Right lobe of liver (tissue), 6 donors: ENCODE measurements around the gene ARSA. TPM values are rescaled to one million over a fixed set of nuclear protein-coding genes. Genes with fewer than 3 reads are reported as not detected.
A peak's percentile ranks its signal among the peaks of the same experiment; 100 is the strongest.

Source experiments
- ATAC-seq, 4 donors: fragments of 200-7000 bp; cut with Tn5 transposase; one replicate each; pipeline ENCODE4 v1.9.1; 2020; ENCODE audit warnings: mild to moderate bottlenecking in 4 of 4, moderate library complexity in 4 of 4
- DNase-seq, 3 donors: peaks; one replicate each; pipeline ENCODE4 v3.0.0-alpha.2; 2020
- H3K27ac ChIP-seq, 3 donors: fragments of 200-600 bp; one replicate each; pipeline ENCODE4 v1.8.0; 2022
- H3K27me3 ChIP-seq, 2 donors: fragments of 200-600 bp; one replicate each; pipeline ENCODE4 v1.8.0; 2022
- H3K36me3 ChIP-seq, 4 donors: fragments of 200-600 bp; sonication (generic) in 1 of 4; one replicate each; pipeline versions ENCODE4 v1.5.1 to v1.8.0; 2017 to 2022; ENCODE audit warnings: control low read depth in 1 of 4
- H3K4me1 ChIP-seq, 4 donors: fragments of 200-600 bp; sonication (generic) in 1 of 4; one replicate each; pipeline versions ENCODE4 v1.5.1 to v1.8.0; 2017 to 2022; ENCODE audit warnings: control low read depth in 1 of 4
- H3K4me3 ChIP-seq, 3 donors: fragments of 200-600 bp; one replicate each; pipeline ENCODE4 v1.8.0; 2022
- H3K9me3 ChIP-seq, 4 donors: fragments of 200-600 bp; sonication (generic) in 1 of 4; one replicate each; pipeline versions ENCODE4 v1.5.1 to v1.8.0; 2017 to 2022; ENCODE audit warnings: control low read depth in 1 of 4
- POLR2A ChIP-seq: fragments of 450-650 bp; IDR thresholded peaks from one replicate; pipeline ENCODE4 v1.6.1; 2017; ENCODE audit warnings: antibody characterized with exemption, mild to moderate bottlenecking
- WGBS: methylation state at CpG from one replicate; pipeline ENCODE4 v1.1.6; 2018; ENCODE audit warnings: low coverage, low lambda C conversion rate; ENCODE audit not compliant: insufficient coverage; ENCODE audit errors: missing lambda C conversion rate; 5-methylcytosine and 5-hydroxymethylcytosine counted together
- intact Hi-C, 2 donors: fragments of 100-400 bp; cut with DNase I; formaldehyde crosslinking; loops; one replicate each; pipeline versions ENCODE4 v1.11.2 to v1.14.1; 2022
- total RNA-seq, 6 experiments: library from RNA; depleted of rRNA in 2 of 6; stranded (reverse); fragments of >200 nt in 2 of 6; fragmentation: NEBNext Ultra II Directional in 3 of 6; extraction: Animal tissue kit (Norgen Biotek cat#: 25700) in 3 of 6; gene quantifications; one replicate each; pipeline versions ENCODE4 v1.1.0 to v1.2.4, GENCODE V29; 2016 to 2023
- TF ChIP-seq, protein P1 (sequence below), 4 donors: fragments of 200-600 bp in 3 of 4; fragments of 450-650 bp in 1 of 4; IDR thresholded peaks; one replicate each; pipeline versions ENCODE4 v1.5.1 to v1.8.0; 2016 to 2022; ENCODE audit warnings: antibody characterized with exemption in 4 of 4, mild to moderate bottlenecking in 2 of 4
- donor health status: DM: no; HTN: yes; CAD: no.
- donor health status: DM: no; HTN: no; CAD: no.
- donor health status: DM: no; HTN: no; CAD: no.
- donor health status: DM: no; HTN: yes; CAD: no.
- donor health status: DM: no; HTN: yes; CAD: no.

ARSA gene
- total RNA-seq, 6 experiments from 2014 or later, result 20.8 to 47.3 (median 38.6) TPM

DNA sequence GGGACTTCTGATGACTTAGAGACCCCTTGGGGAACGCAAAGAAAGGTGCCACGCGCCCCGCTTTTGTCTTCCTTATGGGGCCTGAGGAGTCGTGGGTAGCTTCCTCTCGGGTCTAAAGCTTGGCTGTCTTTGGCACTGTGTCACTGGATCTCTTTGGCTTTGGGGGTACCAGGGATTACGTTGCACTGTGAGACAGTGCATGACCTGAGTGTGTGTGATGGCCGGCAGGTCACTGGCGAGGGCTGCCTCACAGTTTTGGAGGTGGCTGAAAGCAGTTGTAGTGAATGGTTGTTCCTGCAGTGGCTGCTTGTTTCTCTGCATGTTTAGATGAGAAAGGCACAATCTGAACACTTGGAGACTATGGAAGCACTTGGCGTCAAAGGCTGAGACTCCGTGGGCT, 5.8 kb upstream of the ARSA start:
- TF ChIP-seq POLR2A, result no peak
- TF ChIP-seq, protein P1, sequence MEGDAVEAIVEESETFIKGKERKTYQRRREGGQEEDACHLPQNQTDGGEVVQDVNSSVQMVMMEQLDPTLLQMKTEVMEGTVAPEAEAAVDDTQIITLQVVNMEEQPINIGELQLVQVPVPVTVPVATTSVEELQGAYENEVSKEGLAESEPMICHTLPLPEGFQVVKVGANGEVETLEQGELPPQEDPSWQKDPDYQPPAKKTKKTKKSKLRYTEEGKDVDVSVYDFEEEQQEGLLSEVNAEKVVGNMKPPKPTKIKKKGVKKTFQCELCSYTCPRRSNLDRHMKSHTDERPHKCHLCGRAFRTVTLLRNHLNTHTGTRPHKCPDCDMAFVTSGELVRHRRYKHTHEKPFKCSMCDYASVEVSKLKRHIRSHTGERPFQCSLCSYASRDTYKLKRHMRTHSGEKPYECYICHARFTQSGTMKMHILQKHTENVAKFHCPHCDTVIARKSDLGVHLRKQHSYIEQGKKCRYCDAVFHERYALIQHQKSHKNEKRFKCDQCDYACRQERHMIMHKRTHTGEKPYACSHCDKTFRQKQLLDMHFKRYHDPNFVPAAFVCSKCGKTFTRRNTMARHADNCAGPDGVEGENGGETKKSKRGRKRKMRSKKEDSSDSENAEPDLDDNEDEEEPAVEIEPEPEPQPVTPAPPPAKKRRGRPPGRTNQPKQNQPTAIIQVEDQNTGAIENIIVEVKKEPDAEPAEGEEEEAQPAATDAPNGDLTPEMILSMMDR (IDR thresholded peaks at IDR 0.05), result no peak
- DNase-seq (no peak), ATAC-seq (peak in 1 of 4 donors; percentile 19)
- no peaks in the 10 kb centered on the region for H3K9me3 ChIP-seq
- no peak overlapping the region for H3K27ac ChIP-seq
- WGBS, result 82% methylated on average over 9 of the region's 11 CpGs
- no peaks in the 10 kb centered on the region for H3K36me3 ChIP-seq
- no peaks in the 10 kb centered on the region for H3K27me3 ChIP-seq
- H3K4me3 ChIP-seq, result no peak overlapping the region
- H3K4me1 ChIP-seq, result no peaks in the 10 kb centered on the region
- intact Hi-C loops, result no loop called here

DNA sequence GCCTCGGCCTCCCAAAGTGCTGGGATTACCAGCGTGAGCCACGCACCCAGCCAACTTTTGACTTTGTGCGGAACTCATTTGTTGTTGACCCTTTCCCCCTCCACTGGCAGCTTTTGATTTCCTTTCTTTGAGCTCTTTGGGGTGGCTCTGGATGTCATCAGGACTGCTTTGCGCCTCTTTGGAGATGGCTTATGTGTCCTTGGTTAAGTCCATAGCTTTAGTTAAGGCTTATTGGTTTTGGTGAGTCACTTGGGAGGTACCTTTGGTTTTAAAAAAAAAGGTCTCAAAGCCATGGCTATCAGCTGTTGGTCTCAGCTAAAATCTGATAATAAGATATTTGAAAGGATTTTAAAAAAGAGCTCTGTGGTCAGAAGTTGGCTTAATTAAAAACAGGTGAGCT, 5.1 kb upstream of the ARSA start:
- Histone ChIP-seq H3K27me3 (no peaks in the 10 kb centered on the region), H3K36me3 (no peaks in the 10 kb centered on the region), H3K4me1 (no peaks in the 10 kb centered on the region), H3K9me3 (no peaks in the 10 kb centered on the region), H3K4me3 (no peak overlapping the region), H3K27ac (no peak overlapping the region)
- DNase-seq, result no peak
- ATAC-seq, result no peak
- TF ChIP-seq, protein P1 (IDR thresholded peaks at IDR 0.05), result no peak
- no peak for TF ChIP-seq POLR2A
- 90% methylated on average over 2 of the region's 5 CpGs for WGBS
- intact Hi-C loops, result no loop called here

DNA sequence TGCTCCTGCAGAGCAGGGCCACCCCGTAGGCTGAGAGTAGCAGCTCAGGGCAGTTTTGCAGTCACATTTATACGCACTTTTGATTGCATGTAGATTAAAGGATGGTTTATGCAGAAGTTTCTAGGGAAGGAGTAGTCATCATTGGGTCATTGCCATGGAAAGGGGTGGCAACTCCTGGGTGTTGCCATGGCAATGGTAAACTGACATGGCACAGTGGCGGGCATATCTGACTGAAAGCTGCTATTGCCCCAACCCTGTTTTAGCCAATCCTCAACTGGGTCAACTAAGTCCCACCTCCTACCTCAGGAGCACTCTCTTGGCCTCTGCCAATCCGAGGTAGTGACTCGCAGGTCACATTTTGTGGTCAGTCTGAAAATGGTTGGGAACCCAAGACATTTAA, 2.4 kb upstream of the ARSA start:
- 87% methylated on average over 3 of the region's 5 CpGs for WGBS
- intact Hi-C loops, result no loop called here
- no peak for TF ChIP-seq POLR2A
- TF ChIP-seq, protein P1 (IDR thresholded peaks at IDR 0.05), result no peak
- Histone ChIP-seq H3K27me3 (no peaks in the 10 kb centered on the region), H3K27ac (no peak overlapping the region), H3K36me3 (no peaks in the 10 kb centered on the region), H3K9me3 (no peaks in the 10 kb centered on the region), H3K4me3 (no peak overlapping the region), H3K4me1 (peaks cover 0 to 6% (median 0%) of the 10 kb centered on the region in 4 donors)
- DNase-seq (no peak), ATAC-seq (peak in 1 of 4 donors; percentile 4)

DNA sequence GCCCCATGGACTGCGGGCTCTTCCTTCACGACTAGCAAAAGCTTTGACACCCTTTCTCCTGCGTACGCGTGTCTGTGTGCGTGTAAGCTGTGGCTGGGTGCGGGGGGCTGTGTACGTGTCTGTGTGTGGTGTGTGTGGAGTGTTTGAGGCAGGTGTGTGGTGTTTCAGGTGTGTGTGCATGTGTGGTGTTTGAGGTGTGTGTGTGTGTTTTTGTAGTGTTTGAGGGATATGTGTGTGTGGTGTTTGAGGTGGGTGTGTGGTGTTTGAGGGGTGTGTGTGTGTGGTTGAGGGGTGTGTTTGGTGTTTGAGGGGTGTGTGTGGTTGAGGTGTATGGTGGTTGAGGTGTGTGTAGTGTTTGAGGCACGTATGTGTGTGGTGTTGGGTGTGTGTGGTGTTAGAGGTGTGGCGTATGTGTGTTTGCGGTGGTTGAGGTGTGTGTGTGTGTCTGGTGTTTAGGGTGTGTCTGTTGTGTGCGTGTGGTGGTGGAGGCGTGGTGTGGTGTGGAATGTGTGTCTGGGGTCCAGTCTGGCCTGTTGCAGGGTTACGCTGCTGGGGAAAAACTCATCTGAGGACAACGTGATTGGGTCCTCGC, 687 bp upstream of the ARSA start:
- H3K9me3 ChIP-seq, result no peaks in the 10 kb centered on the region
- DNase-seq (no peak), ATAC-seq (no peak)
- intact Hi-C loops, result loop anchor here in 1 of 2 donors (5.0 kb wide), 1 partner anchor 69 kb away; no protein-coding TSS in a partner anchor
- peaks cover 0 to 6% (median 0%) of the 10 kb centered on the region in 4 donors for H3K4me1 ChIP-seq
- peak overlapping the region; percentile 65 to 75 (median 67) for H3K27ac ChIP-seq
- TF ChIP-seq POLR2A, result peak; percentile 11
- TF ChIP-seq, protein P1 (IDR thresholded peaks at IDR 0.05), result no peak
- H3K36me3 ChIP-seq, result no peaks in the 10 kb centered on the region
- H3K4me3 ChIP-seq, result peak overlapping the region; percentile 73 to 87 (median 85)
- WGBS, result 33% methylated on average over 16 of the region's 16 CpGs
- no peaks in the 10 kb centered on the region for H3K27me3 ChIP-seq
